Measurements from ENCODE around the gene SORCS3.

The SORCS3 gene

GRCh38 chr10:105206616-105207015 lies 565.5 kb downstream of the SORCS3 start:
- no peak for DNase-seq

- DNase-seq = no peak
Observed at GRCh38 chr10:105207476-105207995, 566.4 kb downstream of the SORCS3 start.

- DNase-seq = no peak
Observed at GRCh38 chr10:105210546-105210945, 569.5 kb downstream of the SORCS3 start.

GRCh38 chr10:105237685-105238084 lies 596.6 kb downstream of the SORCS3 start:
- DNase-seq = no peak

- no peak for DNase-seq
Observed at GRCh38 chr10:105239311-105240219, 598.5 kb downstream of the SORCS3 start.

- DNase-seq = no peak
Observed at GRCh38 chr10:105241254-105241653, 600.2 kb downstream of the SORCS3 start.

GRCh38 chr10:105243381-105243780 lies 602.3 kb downstream of the SORCS3 start:
- DNase-seq = no peak

GRCh38 chr10:105243825-105244224 lies 602.7 kb downstream of the SORCS3 start:
- no peak for DNase-seq

GRCh38 chr10:105247831-105248499 lies 606.9 kb downstream of the SORCS3 start:
- no peak for DNase-seq

- DNase-seq = no peak
Observed at GRCh38 chr10:105252911-105253310, 611.8 kb downstream of the SORCS3 start.

- DNase-seq = no peak
Observed at GRCh38 chr10:105253515-105254212, 612.6 kb downstream of the SORCS3 start.

GRCh38 chr10:105258036-105258673 lies 617.1 kb downstream of the SORCS3 start:
- DNase-seq = no peak

GRCh38 chr10:105258674-105259065 lies 617.6 kb downstream of the SORCS3 start:
- DNase-seq = no peak

GRCh38 chr10:105259201-105259600 lies 618.1 kb downstream of the SORCS3 start:
- no peak for DNase-seq

- DNase-seq = no peak
Observed at GRCh38 chr10:105262666-105263065, 621.6 kb downstream of the SORCS3 start.

GRCh38 chr10:105266966-105267539 lies 626.0 kb downstream of the SORCS3 start:
- DNase-seq = no peak

GRCh38 chr10:105268961-105269360 lies 627.9 kb downstream of the SORCS3 start:
- DNase-seq = no peak

GRCh38 chr10:105269689-105270088 lies 628.6 kb downstream of the SORCS3 start:
- DNase-seq = no peak

GRCh38 chr10:105274556-105275070 lies 633.5 kb downstream of the SORCS3 start:
- DNase-seq = no peak

- no peak for DNase-seq
Observed at GRCh38 chr10:105278439-105278838, 637.3 kb downstream of the SORCS3 start.

GRCh38 chr10:105279101-105279500 lies 638.0 kb downstream of the SORCS3 start:
- no peak for DNase-seq

GRCh38 chr10:105280895-105281294 lies 639.8 kb downstream of the SORCS3 start:
- no peak for DNase-seq

Measured in activated CD8-positive, alpha-beta memory T cell treated with anti-CD3 and anti-CD28 coated beads for 24 hours (primary cell).